Breast epithelium (tissue), 4 donors: ENCODE results near the gene CAV1. TPM values are rescaled to one million over a fixed set of nuclear protein-coding genes. Genes with fewer than 3 reads are reported as not detected.

ENCODE experiments used
- DNase-seq, 2 donors: peaks; one replicate each; pipeline ENCODE4 v3.0.0-alpha.2; 2019; ENCODE audit warnings: low spot score in 2 of 2
- H3K27ac ChIP-seq, 2 donors: fragments of 200-600 bp; sonication (generic) in 1 of 2; one replicate each; pipeline ENCODE4 v1.5.1; 2016 to 2019; ENCODE audit warnings: mild to moderate bottlenecking in 1 of 2
- H3K27me3 ChIP-seq, 2 donors: fragments of 200-600 bp; sonication (generic) in 1 of 2; one replicate each; pipeline versions ENCODE4 v1.5.1 to v1.6.0; 2017 to 2019; ENCODE audit warnings: control low read depth in 1 of 2, mild to moderate bottlenecking in 1 of 2
- H3K36me3 ChIP-seq: fragments of 200-600 bp; one replicate; pipeline ENCODE4 v1.5.1; 2019
- H3K4me1 ChIP-seq, 2 donors: fragments of 200-600 bp; sonication (generic); one replicate each; pipeline ENCODE4 v1.5.1; 2016 to 2019; ENCODE audit warnings: control low read depth in 1 of 2
- H3K4me3 ChIP-seq, 3 donors: fragments of 200-600 bp; sonication (generic); 1 replicate in 2 of 3; 2 replicates in 1 of 3; pipeline ENCODE4 v1.5.1; 2016 to 2019; ENCODE audit warnings: mild to moderate bottlenecking in 3 of 3, moderate library complexity in 2 of 3
- H3K9me3 ChIP-seq, 2 donors: fragments of 200-600 bp; sonication (generic) in 1 of 2; one replicate each; pipeline ENCODE4 v1.5.1; 2016 to 2019; ENCODE audit warnings: control low read depth in 1 of 2
- CTCF ChIP-seq, 3 donors: fragments of 450-650 bp; IDR thresholded peaks; one replicate each; pipeline ENCODE4 v1.5.1; 2016 to 2017; ENCODE audit warnings: antibody characterized with exemption in 3 of 3, mild to moderate bottlenecking in 3 of 3, moderate library complexity in 3 of 3
- POLR2A ChIP-seq: fragments of 450-650 bp; IDR thresholded peaks from one replicate; pipeline ENCODE4 v1.6.1; 2016; ENCODE audit warnings: antibody characterized with exemption, mild to moderate bottlenecking, moderate library complexity
- POLR2AphosphoS5 ChIP-seq, 3 donors: sonication (generic); formaldehyde crosslinking; IDR thresholded peaks; one replicate each; pipeline ENCODE4 v1.6.1; 2017; ENCODE audit warnings: antibody characterized with exemption in 3 of 3
- intact Hi-C: fragments of 100-400 bp; cut with DNase I; formaldehyde crosslinking; loops from one replicate; pipeline ENCODE4 v1.15.1; 2023; ENCODE audit warnings: low total_unique reads
- total RNA-seq, 3 donors: library from RNA; depleted of rRNA; stranded (reverse); fragments of >200 nt; gene quantifications; one replicate each; pipeline ENCODE4 v1.1.0, GENCODE V29; 2016

Gene CAV1
- total RNA-seq, 3 donors from 2014 or later, result 117 to 729 (median 154) TPM

GRCh38 chr7:116512520-116513188 lies 12.2 kb upstream of the CAV1 start:
- H3K4me1 ChIP-seq, result no peaks in the 10 kb centered on the region
- H3K4me3 ChIP-seq, result peak overlapping the region; percentile 35 to 66 (median 55)
- no peaks in the 10 kb centered on the region for H3K36me3 ChIP-seq
- H3K27ac ChIP-seq, result peak overlapping the region; percentile 86
- no peaks in the 10 kb centered on the region for H3K9me3 ChIP-seq
- no peaks in the 10 kb centered on the region for H3K27me3 ChIP-seq
- TF ChIP-seq CTCF (IDR thresholded peaks at IDR 0.05), result no peak
- no peak for TF ChIP-seq POLR2AphosphoS5 (IDR thresholded peaks at IDR 0.05)
- no peak for TF ChIP-seq POLR2A
- intact Hi-C loops, result no loop called here
- DNase-seq, result no peak

GRCh38 chr7:116515584-116515983 lies 9.3 kb upstream of the CAV1 start:
- Histone ChIP-seq H3K9me3 (no peaks in the 10 kb centered on the region), H3K4me1 (no peaks in the 10 kb centered on the region), H3K27ac (no peak overlapping the region), H3K27me3 (no peaks in the 10 kb centered on the region), H3K36me3 (no peaks in the 10 kb centered on the region), H3K4me3 (no peak overlapping the region)
- intact Hi-C loops, result no loop called here
- DNase-seq, result no peak
- TF ChIP-seq POLR2AphosphoS5 (IDR thresholded peaks at IDR 0.05), result no peak
- TF ChIP-seq CTCF (IDR thresholded peaks at IDR 0.05), result no peak
- TF ChIP-seq POLR2A, result no peak

GRCh38 chr7:116516324-116516723 lies 8.5 kb upstream of the CAV1 start:
- H3K27me3 ChIP-seq, result no peaks in the 10 kb centered on the region
- H3K4me3 ChIP-seq, result no peak overlapping the region
- no peaks in the 10 kb centered on the region for H3K9me3 ChIP-seq
- no peak for TF ChIP-seq POLR2A
- no peak for TF ChIP-seq POLR2AphosphoS5 (IDR thresholded peaks at IDR 0.05)
- no peak for TF ChIP-seq CTCF (IDR thresholded peaks at IDR 0.05)
- no peaks in the 10 kb centered on the region for H3K36me3 ChIP-seq
- DNase-seq, result no peak
- H3K27ac ChIP-seq, result no peak overlapping the region
- no peaks in the 10 kb centered on the region for H3K4me1 ChIP-seq
- intact Hi-C loops, result no loop called here

- intact Hi-C loops, result no loop called here
- no peak for DNase-seq
- no peak overlapping the region for H3K4me3 ChIP-seq
These were observed 7.2 kb upstream of the CAV1 start for GRCh38 chr7:116517626-116518025.

More at GRCh38 chr7:116517626-116518025, 7.2 kb upstream of the CAV1 start:
- H3K27ac ChIP-seq, result no peak overlapping the region
- no peaks in the 10 kb centered on the region for H3K4me1 ChIP-seq
- no peaks in the 10 kb centered on the region for H3K9me3 ChIP-seq
- no peaks in the 10 kb centered on the region for H3K27me3 ChIP-seq
- TF ChIP-seq POLR2AphosphoS5 (IDR thresholded peaks at IDR 0.05) (no peak), CTCF (IDR thresholded peaks at IDR 0.05) (no peak), POLR2A (no peak)
- no peaks in the 10 kb centered on the region for H3K36me3 ChIP-seq
